GM19099 (cell line): ENCODE results near the gene POLR1A.

Experiments
- POLR2A ChIP-seq: IDR thresholded peaks from 3 replicates; pipeline ENCODE4 v1.6.1; 2011; ENCODE audit warnings: low read depth; ENCODE audit not compliant: insufficient read length; ENCODE audit errors: extremely low read depth

The POLR1A gene

DNA sequence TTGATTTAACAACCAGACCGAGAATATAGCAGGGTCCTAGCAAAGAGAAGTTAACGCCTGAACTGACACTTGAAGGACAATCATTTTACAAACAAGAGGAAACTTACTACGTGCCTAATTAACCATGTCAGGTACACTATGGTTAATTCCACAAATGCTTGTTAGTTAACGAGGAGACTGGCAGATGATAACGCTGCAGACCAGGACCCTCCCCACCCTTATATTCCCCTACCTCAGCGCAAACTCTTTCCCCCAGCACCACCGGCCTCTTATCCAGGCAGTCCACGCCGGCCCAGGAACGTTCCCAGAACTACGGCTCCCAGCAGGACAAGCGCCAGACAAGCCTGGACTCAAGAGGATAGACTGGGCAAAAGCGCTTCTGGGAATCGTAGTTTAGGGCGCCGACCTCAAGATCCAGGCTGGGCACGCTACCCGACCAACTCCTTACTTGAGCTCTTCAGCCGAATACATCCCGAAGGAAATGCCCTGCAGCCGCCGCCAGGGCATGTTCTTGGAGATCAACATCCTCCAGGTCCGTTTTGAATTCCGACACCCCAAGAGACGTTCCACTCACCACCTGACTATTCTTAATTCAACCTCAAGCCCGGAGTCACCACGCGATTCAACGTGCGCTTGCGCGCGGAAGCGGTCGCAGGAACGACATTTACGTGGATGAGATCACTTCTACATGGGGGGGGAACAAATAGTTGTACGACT is at the start of gene POLR1A:
Gene POLR1A (minus strand): TSS at position 635 of the 717 bp plus-strand sequence. CDS start 110 bp downstream, at position 525.
- TF ChIP-seq POLR2A = no peak

GRCh38 chr2:86150502-86150901 is 44.8 kb upstream of the POLR1A start:
- TF ChIP-seq POLR2A = no peak

- TF ChIP-seq POLR2A = no peak
These were observed 42.1 kb upstream of the POLR1A start for GRCh38 chr2:86147793-86148192.

DNA sequence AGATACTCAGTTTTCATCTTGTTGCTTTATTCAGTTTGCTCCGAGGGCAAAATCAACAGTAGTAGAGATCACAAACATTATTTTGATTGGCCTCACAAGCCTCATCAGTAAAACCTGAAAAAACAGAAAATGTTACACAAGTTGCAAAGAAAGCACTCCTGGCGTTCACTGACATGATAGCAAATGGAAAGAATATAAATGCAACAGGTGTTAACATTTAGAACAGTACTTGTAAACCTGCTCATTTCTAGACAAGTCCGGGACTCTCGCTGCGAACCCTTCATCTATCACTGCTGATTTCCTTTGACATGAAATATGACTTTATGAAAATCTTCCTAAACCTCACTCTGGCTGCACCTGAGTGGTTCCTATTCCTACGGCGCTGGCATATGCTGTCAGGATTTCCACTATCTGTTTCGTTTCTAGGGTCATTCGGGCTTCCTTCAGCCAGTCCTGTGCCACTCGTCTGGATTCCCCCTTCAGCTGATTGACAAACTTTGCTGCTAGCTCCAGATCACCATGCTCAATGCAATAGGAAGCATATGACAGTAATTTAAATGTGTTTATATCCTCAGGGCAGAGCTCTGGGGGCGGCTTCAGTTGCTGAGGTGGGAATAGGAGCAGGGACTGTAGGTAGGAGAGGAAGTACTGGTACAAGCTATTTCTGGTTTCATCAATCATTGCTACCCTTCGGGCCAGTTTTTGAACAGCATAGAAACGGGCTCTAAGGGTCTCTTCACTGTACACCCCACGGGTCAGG is 38.4 kb upstream of the POLR1A start:
- peak; percentile 16 for TF ChIP-seq POLR2A

GRCh38 chr2:86143307-86143706 is 37.6 kb upstream of the POLR1A start:
- TF ChIP-seq POLR2A = no peak

DNA sequence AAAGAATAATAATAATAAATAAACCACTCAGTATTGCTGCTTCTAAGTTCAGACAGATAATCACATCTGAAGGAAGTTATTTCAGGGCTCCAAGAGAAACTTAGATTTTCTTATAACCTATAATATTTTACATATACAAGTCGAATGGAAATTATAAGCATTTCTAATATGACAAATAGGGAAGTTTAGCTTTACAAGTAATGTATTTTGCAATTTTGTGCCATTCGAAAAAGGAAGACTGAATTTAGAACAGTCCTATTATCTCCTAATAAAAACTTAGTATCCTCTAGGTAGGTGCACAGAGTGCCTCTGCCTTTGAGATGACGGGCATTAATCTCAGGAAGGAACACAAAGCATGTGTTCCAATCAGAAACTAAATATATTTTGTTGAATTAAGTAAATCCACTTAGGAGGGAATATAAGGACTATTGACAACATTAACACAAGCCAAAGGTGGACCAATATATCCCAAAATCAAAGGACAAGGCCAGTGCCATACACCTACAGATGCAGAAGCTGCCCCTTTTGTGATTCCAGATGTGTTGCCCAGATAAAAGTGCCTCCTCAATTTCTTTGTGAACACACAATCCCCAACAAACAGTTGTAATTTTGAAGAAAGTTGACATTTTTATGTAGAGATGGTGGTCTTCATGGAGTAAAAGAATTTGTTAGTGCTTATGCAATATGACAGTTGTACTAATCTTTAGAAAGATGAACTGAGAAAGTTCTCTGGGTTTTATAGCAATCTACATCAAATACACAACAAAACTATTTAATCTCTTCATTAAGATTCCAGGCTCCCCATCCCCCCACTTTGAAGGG is 37.0 kb upstream of the POLR1A start:
- no peak for TF ChIP-seq POLR2A

DNA sequence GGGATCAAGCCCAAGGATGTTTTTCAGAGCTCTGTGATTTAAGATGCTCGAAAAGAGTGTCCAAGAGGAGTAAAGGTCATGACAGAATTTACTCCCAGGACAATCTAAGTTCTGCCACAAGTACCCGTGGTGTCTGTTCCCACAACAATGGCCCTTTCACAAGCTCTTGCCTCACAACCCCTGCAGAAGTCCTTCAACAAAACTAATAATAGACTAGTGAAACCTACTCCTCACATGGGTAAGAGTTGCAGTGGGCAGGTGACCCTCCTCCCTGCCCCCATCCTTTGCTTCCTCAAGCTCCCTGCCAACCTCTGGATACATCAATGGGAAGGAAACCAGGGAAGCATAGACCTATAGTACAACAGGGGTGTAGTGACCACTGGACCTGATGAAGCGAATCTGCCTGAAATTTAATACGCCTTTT is 35.3 kb upstream of the POLR1A start:
- no peak for TF ChIP-seq POLR2A

DNA sequence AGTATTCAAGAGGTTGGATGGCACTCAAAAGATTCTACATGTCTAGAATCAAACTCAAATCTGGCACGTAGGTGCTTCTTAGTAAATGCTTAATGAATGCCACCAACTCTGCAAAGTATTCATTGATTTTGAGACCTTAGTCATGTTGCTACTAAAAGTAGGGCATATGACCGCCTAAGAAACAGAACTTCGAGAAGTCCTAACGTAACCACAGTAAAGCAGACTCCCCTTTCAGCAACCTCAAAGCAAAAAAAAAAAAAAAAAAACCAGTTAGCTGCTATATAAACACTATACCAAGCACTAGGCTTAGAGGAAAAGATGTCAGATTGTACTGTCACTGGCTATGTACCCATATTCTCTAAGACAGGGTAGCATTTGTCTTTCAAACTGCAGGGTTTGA is 34.3 kb upstream of the POLR1A start:
- TF ChIP-seq POLR2A = no peak

DNA sequence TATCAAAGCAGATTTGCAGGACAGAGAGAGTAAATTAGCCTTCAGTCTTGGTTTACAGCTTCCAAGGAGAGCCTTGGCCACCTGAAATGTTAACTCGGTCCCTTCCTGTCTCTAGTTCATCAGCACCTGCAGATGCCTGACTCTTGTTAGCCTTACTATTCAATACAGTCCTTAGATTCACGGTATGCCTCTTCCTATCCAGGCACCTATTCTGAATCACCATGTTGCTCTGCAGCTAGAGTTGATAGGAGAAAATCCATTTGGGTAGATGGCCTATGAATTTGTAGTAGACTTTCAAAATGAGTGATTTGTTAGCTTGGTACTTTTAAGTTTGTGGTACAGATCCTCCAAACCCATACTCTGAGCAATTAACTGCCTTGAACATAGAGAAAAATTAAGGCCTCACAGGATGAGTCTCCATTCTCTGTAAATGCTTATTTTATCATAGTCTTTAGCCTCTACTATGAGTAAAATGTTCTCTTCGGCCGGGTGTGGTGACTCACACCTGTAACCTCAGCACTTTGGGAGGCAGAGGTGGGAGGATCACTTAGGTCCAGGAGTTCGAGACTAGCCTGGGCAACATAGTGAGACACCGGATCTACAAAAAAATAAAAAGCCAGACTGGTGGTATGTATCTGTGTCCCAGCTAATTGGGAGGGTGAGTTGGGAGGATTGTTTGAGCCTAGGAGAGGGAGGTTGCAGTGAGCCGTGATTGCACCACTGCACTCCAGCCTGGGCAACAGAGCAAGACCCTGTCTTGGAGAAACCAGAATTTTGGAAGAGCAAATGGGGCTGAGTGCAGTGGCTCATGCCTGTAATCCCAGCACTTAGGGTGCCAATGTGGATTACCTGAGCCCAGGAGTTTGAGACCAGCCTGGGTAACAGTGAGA is 33.3 kb upstream of the POLR1A start:
- no peak for TF ChIP-seq POLR2A

DNA sequence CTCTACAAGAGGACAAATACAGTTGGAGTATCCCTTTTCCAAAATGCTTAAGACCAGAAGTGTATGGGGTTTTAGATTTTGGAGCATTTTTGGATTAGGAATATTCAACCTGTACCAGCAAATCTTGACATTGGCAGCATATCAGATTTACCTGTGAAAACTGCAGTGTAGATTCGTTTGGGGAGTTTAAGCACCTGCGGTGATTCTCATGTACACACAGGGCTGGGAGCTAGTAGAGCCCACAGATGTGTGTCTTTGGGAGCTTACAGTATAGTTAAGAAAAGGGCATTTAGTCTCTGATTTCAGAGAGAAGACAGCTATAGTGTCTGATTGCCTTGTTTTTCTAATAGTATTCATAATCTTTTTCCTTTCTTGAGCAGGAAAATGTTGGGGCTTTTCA is 30.5 kb upstream of the POLR1A start:
- TF ChIP-seq POLR2A = no peak

DNA sequence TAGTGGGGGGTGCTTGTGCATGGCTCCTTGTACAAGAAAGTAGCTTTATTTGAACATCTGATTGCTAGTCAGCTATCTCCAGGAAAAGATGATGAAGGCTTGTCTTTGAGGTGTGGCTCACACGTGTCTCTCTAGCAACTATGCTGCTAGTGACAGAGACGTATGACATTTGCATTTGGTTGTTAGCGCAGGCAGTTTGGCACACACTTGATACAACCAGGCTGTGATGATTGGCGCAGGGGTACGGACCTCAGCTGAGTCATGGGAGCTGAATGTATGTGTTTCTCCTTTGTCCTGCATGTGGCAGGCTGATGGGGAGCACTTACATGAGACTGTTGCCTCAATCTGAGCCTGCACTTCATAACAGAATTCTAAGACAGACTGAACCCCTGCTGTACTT is 30.0 kb upstream of the POLR1A start:
- TF ChIP-seq POLR2A = no peak

DNA sequence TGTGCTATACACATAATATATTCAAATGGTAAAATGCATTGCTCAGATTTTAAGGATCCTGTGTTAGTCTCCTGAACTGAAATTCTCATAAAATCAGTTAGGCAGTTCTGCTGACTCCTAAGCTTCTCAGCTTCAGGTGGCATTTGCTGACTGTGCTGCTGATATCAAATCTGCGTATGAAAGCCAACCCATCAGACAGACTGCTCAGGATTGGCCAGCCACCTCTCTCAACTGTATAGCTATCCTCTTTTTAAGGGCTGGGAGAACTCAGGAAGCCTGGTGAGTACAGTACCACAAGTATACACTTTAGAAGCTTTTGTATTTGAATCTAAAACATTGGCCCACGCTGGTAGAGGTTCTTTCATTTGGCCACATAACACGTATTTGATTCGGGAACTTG is 29.0 kb upstream of the POLR1A start:
- TF ChIP-seq POLR2A = no peak

GRCh38 chr2:86124683-86125082 is 19.0 kb upstream of the POLR1A start:
- TF ChIP-seq POLR2A = no peak

DNA sequence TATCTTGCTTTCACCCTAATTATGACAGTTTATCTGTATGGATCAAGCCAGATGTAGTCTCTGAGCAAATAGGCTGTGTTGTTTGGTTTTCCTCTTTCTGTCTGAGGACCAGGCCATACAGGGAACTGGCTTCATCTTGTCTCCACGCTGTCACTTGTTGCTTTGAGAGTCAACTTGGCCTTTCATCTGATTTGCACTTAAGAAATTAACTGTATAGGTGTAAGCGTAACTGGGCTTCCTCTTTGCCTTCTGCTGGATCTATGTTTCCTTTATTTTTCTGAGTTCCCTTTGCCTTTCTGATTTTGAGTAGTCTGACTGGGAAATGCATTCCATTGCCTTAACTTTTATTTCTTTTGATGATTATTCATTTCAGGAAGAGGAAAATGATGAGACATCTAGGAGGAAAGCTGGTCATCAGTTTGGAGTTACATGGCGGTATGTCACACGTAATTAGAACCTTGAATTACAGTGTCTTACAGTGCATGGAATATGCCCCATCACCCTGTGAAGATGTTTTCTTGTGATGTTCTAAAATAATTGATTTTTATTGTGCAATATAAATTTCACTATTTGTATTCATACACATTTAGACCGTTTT is 17.7 kb upstream of the POLR1A start:
- no peak for TF ChIP-seq POLR2A
